GM19455 (cell line): Measurements from ENCODE around the gene PPP2R2C.

Experiments used
- ATAC-seq: cut with Tn5 transposase; IDR thresholded peaks from one replicate; pipeline ENCODE4 v1.9.1; 2021; ENCODE audit not compliant: unreplicated experiment

The PPP2R2C gene

DNA sequence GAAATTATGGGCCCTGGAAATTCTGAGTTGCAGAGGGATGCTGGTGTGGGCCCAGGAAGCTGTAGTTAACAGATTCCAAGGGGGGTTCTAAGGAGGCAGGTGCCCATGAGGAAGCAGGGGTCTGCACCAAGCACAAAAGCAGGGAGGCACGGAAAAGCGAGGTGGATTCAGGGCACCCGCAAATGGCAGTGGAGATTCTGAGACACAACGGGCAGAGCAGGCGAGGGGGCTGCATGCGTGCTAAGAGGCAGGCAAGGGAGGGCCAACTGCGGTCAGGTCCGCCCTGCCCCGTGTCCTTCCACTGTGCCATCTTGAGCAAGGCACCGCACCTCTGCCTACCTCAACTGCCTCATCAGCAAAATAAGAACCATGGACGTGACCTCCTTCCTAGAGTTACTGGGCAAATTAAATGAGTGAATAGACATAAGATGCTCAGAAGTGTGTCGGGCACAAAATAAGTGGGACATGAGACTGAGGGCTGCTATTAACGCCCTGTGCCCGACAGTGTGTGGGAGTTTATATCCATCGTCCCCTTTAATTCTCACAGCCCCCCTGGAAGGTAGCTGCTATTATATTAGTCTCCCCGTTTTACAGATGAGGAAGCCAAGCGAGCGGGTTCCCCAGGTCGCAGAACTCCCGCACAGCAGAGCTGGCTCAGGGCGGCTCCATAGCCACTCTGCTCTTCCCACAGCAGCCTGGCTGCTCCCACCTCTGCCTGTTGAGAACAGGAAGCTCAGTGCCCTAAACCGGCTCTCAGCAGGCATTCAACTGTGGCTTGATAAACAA is 67.6 kb downstream of the PPP2R2C start:
- no peak for ATAC-seq

DNA sequence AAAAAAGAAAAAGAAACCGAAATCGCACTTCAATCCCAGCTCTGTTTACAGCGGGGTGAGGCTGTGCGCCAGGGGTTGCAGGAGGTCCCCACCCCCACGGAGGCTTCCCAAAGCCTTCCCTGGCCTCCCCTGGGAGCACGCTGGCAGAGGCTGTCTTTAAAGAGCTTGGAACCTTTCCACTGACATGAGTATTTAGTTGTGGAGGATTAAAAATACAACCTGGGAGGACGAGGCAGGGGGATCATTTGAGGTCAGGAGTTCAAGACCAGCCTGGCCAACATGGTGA is 69.1 kb downstream of the PPP2R2C start:
- ATAC-seq = no peak

DNA sequence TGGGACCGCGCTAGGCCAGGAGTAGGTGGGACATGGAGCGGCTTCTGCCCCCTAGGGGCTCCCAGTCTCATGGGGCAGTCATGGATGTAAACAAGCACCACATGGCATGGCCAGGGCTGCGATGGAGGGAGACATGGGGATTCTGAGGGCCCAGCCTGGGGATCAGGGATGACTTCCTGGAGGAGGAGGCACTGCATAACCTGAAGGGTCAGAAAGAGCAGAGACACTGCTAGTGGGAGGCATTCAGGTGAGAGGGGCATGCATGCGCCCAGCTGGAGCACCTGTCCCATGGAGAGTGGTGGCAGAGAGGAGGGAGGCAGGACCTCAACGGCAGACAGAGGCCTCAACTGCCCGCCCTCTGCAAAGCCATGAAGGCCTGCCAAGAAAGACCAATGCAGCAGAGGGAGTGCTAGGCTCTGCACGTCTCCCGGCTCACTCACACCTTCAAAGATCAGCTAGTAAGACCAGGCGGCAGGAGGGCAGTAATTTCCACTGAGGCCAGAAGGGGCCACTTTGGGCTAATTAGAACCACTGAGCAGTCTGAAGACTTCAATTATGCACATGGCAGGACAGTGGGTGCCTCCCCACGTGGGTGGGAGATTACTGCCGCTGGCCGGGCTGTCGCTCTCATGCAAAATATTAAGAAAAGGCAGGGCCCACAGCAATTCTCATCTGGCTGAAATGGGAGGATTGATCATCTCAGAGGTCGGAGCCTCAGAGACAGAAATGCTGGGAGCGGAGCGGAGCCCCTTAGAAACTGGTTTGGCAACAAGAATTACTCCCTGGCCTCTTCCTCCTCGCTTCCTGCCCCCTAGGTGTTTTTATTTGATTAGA is 69.6 kb downstream of the PPP2R2C start:
- ATAC-seq = no peak

DNA sequence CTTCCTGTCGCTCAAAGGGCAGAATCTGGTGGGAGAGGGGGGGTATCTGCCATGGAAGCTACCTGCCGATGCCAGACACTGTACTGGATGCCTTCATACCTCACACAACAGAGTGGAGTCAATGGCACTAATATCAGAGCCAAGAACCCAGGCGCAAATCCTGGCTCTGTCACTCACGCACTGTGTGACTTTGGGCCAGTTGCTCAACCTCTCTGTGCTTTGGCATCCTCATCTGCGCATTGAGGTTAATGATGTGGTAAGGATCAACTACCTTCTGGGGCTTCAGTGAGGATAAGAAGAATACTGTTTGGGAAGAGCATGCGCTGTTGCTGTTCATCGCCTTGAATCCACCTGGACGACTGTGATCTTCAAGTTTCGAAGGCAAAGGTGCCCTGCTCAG is 70.6 kb downstream of the PPP2R2C start:
- no peak for ATAC-seq

DNA sequence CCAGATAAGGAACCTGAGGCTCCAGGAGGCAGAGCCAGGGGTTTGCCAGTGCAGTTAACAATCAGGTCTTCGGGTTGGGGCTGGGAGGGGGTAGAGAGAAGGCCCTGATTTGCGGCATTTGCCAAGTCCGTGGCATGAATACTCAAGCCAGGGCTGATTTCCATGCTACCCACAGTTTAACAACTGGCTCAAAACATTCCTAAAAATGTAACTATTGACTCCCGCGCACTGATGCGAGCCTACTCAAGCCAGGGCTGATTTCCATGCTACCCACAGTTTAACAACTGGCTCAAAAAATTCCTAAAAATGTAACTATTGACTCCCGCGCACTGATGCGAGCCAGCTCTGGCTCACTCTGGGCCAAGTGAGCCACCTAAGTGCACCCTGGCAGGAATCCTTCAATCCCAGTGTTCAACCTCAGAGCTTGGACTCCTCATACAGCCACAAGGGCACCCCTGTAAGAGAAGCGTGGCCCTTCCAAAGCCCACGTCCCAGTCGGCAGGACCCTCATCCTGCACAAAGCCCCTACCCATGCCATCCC is 75.6 kb downstream of the PPP2R2C start:
- ATAC-seq = no peak

DNA sequence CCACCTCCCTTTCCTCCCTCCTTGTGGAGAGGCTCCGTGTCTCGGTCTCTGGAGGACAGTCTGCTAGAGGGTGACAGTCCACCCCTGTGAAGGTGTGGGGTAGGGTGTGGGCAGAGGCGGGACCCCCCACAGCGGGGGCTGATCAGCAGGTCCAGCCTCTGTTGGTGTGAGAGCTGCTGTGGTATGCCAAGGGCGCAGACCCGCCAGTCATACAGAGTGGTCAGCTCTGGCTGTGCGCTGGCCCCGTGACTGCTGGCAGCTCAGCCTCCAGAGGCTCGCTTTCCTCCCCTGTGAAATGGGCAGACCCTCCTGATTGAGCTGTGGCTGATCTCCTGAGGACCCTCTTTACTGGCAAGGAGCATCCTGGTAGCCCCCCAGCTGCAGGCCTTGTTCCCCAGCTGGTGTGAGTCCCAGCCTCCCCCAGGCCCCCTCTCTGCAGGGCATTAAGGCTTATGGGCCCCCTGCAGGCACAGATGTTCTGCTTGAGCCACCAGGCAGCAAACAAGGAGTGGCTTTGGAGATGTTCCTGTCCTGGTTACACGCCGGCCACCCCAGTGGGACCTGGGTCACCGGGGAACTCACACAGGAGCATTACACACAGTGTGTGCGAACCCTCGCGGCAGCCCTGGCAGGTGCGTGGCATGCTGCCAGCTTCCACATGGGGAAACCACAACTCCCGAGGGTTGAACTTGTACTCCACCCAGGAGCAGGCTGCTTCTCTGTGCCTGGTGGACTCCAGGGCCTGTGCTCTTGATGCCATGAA is 76.8 kb downstream of the PPP2R2C start:
- ATAC-seq = no peak

DNA sequence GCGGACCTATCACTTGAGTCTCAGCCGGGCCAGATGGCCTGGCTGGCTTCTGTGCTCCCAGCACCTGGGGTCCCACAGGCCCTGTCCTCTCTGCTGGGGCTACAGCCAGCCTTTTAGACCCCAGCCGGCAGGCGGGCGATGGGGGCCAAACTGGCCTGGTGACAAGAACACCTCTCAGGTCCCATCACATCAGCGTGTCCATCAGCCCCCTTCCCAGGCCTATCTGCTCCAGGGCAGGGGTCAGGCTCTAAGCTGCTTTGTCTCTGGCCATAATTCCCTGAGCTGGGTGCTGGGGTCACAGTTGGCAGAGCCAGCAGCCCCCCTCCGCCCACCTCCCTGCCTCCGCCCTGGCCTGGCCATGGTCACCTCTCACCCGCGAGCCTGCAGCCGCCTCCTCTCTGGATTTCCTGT is 77.7 kb downstream of the PPP2R2C start:
- ATAC-seq = no peak

DNA sequence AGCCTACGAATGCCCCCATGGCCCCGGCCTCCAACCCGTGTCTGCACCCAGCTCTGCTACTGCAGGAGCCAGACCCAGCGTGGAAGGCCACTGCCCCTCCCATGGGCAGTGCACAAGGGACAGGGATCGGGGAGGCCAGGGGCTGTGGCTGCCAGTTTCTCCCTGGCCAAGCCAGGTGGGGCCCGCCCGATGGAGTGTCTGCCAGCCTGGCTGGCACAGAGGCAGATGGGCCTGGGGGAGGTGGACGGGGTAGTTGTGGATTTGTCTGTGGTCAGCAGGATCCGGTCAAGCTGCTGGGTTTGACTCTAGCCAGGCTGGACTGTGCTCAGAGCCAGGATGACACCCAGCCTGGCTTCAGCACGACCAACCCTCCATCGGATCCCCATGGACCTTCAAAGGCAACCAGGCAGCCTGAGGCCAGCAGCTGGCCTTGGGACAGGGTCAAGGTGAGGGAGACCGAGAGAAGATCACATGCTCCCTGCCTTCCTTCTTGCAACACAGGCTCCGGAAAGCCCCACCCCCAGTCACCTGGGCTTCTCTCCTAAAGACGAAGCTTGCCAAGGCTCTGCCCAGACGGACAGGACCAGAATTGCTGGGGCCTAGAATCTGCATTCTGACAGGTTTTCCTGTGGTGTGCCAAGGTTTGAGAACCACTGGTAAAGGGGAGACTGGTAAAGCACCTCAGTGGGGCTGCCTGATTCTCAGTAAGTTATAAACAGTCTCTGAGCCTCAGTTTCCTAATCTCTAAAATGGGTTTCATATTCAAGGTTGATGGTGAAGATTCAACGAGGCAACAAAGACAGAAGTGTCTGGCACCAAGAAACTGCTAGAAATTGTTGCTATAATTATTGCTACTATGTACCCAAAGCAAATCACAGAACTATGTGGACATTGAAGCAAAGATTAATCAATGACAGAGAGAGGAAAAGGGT is 78.6 kb downstream of the PPP2R2C start:
- no peak for ATAC-seq

DNA sequence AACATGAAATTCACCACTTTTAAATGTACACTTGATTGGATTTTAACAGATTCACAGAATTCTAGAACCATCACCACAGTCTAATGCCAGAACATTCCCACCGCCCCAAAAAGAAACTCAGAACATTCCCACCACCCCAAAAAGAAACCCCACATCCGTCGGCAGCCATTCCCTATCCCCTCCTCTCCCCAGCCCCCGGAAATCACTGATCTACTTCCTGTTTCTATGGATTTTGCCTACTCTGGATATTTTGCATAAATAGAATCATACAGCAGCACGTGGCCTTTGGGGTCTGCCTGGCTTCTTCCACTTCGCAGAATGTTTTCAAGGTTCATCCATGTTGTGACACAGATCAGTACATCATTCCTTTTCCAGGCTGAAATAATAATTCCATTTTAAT is 79.3 kb downstream of the PPP2R2C start:
- no peak for ATAC-seq

DNA sequence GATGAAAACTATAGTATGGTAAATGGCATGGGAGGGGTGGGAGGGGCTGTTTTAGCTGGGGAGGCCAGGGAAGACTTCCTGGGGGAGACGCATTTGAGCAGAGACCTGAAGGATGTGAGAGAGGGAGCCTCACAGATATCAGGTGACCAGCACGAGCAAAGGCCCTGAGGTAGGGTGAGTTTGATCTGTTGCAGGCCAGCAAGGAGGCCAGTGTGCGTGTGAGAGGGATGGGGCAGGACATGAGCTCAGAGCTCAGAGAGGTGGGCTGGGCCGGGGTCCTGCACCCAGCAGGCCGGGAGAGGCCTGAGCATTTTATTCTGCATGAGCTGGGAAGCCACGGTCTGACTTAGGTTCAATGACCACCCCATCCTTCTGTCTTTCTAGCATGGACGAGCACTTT is 80.0 kb downstream of the PPP2R2C start:
- ATAC-seq = no peak

DNA sequence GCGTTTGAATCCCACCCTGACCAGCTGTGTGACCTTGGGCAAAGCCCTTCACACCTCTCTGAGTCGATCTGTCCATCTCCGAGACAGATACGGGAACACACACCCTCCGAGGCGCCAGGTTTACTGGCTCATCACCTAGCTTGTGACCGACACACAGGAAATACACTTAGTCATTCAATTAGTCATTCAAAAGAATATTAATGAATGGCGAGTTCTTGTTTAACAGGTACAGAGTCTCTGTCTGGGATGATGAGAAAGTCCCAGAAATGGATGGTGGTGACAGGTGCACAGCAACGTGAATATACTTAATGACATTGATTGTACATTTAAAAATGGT is 80.6 kb downstream of the PPP2R2C start:
- no peak for ATAC-seq

DNA sequence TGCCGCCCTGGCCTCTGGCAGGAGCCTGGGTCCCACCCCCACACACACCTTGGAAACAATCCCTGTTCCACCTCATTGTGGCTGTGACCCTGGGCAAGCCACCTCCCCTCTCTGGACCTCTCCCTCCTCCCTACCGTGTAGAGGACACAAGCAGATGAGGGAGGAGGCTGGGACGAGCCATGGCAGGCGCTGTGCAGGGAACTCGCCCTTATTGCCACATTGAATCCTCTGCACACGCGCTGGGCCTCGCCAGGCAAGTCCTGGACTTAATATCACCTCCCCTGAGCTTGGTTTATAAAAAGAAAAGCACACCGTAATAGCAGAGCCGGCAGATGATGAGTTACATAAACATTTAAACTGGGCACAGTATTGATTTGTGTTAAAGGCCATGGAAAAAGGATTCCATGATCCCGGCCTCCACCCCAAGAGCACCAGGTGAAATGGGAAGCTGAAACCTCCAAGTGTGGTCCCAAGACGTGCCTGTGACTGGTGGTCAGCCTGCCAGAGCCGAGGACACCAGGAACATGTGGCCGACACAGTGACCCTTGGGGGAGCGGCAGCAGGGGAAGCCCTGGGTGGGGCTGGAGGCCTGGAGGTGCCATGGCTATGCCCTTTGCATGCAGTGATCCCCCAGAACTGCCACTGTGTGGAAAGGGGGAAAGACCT is 81.1 kb downstream of the PPP2R2C start:
- no peak for ATAC-seq

DNA sequence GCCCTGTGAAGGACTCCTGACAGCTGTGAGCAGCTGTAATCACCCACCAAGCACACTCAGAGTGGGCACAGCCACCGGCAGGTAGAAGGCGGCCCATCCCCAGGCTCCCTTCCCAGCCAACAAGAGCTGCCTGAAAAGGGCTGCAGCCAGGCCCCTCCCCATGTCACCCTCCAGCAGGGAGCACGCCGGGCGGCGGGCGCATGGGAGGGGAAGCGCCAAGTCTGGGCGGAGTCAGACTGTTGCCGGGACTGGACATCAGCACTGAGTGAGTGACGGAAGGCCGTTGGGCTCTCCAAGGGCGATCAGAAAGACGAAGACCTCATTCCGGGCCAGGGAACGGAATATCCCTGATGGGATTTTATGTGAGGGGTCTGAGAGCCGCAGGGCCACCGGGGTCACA is 82.1 kb downstream of the PPP2R2C start:
- no peak for ATAC-seq

DNA sequence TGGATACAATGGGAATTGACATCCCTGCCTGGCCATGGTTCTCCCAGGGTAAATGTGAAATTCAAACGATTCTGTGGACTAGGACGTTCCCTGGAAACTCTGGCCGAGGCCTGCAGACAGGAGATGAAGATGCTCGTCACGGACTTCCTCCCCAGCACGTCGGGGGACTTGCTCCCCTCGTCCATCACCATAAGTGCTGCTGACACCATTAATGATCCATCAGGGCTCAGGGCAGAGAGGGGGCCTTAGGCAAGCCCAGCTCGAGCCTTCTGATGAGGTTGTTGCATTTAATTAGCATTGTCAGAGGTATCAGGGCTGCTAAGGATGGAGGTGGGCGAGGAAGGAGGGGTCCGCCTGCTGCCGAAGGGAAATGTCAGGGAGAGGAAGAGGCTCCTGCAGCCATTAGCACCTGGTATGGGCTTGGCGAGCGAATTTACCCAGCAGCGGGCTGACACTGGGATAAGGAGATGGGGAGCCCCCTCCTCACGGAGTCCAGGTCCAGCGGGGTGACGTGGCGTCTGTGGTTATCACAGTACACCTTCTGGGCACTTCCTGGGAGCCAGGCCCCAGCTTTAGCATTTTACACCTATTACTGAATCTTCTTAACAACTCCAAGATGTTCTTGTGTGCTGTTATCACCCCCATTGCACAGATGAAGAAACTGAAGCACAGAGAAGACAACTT is 83.1 kb downstream of the PPP2R2C start:
- ATAC-seq = no peak

DNA sequence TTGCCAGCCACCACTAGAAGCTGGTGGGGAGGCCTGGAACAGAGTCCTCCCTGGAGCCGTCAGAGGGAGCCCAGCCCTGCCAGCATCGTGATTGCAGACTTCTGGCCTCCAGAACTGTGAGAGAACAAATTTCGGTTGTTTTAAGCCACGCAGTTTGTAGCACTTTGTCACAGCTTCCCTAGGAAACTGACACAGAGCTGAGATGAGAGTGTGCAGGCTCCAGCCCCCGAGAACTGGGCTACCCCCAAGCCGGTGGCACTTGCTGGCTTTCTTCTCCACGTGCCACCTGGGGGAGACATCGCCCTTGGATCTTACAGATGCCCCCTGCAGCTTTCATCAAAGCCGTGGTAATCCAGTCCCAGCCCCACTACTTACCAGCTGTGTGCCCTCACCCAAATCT is 83.7 kb downstream of the PPP2R2C start:
- no peak for ATAC-seq

DNA sequence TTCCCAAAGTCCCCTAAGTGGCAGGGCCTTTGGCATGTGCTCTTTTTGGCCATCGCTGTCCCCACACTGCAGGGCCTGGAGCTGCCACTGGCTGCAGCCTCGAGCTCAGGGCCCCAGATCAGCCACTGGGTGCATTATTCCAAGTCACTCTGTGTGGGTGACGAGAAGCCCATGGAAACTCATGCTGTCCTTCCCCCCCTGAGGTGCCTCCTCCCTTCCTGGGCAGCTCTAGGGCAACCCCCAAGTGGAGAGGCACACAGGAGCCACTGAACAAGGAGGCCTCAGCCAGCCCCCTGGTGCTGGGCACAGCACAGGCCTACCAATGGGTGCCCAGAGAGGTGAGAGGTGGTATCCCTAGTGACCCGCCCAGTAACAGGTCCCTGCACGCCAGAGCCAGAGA is 84.5 kb downstream of the PPP2R2C start:
- no peak for ATAC-seq

DNA sequence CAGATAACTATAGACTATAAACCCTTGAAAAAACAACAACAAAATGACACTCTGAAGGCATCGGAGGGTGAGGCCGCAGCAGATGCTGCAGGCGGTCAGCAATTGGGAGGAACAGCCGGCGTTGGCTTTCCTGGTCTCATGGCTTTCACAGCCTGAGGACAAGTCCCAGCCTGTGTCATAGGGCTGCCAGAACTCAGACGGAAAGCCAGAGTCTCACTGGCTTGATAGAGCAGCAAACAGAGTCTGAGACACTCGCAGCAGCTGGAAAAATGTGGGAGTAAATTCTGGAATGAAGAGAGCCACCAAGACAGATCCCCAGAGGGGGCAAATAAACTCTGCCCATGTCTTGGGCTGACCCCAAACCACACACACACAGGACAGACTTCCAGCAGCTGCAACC is 86.3 kb downstream of the PPP2R2C start:
- no peak for ATAC-seq

DNA sequence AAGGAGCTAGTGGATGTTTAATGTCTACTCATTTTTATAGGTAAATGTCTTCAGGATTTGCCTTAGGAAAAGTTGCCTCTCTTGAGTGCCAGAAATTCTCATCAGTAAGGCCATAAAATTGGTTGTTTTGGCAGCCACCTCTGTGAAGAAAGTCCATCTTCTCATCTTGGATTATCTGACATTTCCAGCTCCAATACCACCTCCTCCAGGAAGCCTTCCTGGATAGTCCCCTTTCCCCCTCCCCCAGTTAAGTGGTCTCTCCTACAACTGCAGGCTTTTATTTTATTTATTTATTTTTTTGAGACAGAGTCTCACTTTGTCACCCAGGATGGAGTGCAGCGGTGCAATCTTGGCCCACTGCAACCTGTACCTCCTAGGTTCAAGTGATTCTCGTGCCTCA is 87.1 kb downstream of the PPP2R2C start:
- ATAC-seq = no peak

DNA sequence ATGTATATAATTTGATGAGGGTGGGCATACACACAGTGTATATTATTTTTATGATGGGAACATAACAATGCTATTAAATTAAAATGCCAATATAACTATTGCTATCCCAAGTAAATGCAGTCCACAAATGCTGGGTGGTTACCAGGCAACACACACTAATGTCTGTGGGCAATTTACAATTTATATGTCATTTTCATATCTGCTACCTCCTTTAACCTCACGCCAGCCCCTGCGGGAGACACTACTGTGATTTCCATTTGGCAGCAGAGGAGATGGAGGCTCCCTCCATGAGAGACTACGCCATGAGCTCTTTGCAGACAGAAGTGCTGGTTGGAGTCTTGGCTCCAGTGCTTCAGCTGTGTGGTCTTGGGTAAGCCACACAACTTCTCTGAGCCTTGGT is 87.9 kb downstream of the PPP2R2C start:
- ATAC-seq = no peak

DNA sequence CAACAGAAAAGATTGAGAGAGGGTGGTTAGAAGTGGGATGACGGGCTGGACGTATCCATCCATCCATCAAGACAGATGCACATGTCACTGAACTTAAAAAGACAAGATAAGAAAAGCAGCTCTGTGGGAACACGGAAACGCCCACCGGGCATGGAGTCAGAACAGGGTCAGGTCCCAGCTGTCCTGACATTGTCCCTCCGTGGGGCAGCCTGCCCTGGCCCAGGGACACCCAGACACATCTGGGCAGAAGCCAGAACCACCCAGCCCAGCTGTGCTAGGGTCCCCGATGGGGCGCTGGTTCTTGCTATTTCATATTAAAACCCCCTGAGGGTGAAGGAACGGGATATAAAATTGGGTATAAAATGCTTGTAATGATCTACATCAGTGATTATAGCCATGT is 88.5 kb downstream of the PPP2R2C start:
- ATAC-seq = no peak
